GM10248 (cell line): Measurements from ENCODE around the gene MPC1L.
A peak's percentile ranks its signal among the peaks of the same experiment; 100 is the strongest.
"Not testable (repeated sequence)": the region's sequence is repeated elsewhere in the genome, so short reads cannot be mapped to it uniquely, and the experiment has no call there.

Source experiments
- CTCF ChIA-PET: fragments of 300-600 bp; sonication (Branson Sonifier 250); formaldehyde crosslinking; extraction: SDS; loops from one replicate; lab custom pipeline; 2021; ENCODE audit warnings: antibody characterized with exemption; lab: Yijun Ruan, JAX
- POLR2A ChIA-PET: fragments of 350-650 bp; sonication (Branson Sonifier 250); formaldehyde crosslinking; extraction: SDS; loops from one replicate; lab custom pipeline; 2020; ENCODE audit warnings: antibody characterized with exemption; lab: Yijun Ruan, JAX
- DNase-seq: peaks from one replicate; pipeline ENCODE4 v3.0.0; 2012; ENCODE audit errors: extremely low spot score
- CTCF ChIP-seq: IDR thresholded peaks from 2 replicates; pipeline ENCODE4 v1.5.1; 2012; ENCODE audit warnings: mild to moderate bottlenecking, low read depth; ENCODE audit errors: extremely low read depth, missing control alignments, control extremely low read depth

MPC1L gene

GRCh38 chrX:40623139-40623536 lies at the start of gene MPC1L:
Gene MPC1L (plus strand): TSS chrX:40623428. CDS start chrX:40623566, 138 bp downstream.
- TF ChIP-seq CTCF: no peak
- POLR2A ChIA-PET: no interaction called here
- no peak for DNase-seq
- CTCF ChIA-PET: no interaction called here

- POLR2A ChIA-PET: no interaction called here
- DNase-seq: no peak
- CTCF ChIA-PET: interaction anchor here (0.8 kb wide), 1 partner anchor 30 kb away, joined by 3 read pairs; no protein-coding TSS in a partner anchor
- TF ChIP-seq CTCF: peak; percentile 63
Measured at GRCh38 chrX:40573763-40574162, 49.5 kb upstream of the MPC1L start.

GRCh38 chrX:40575411-40575810 lies 47.8 kb upstream of the MPC1L start:
- DNase-seq, POLR2A ChIA-PET: not testable (repeated sequence)
- CTCF ChIA-PET: interaction anchor here (1.8 kb wide), 1 partner anchor 32 kb away, joined by 6 read pairs; no protein-coding TSS in a partner anchor

GRCh38 chrX:40576291-40576690 lies 46.9 kb upstream of the MPC1L start:
- ChIA-PET POLR2A (no interaction called here), CTCF (interaction anchor here (1.8 kb wide), 1 partner anchor 32 kb away, joined by 6 read pairs; no protein-coding TSS in a partner anchor)
- TF ChIP-seq CTCF: no peak
- no peak for DNase-seq

- DNase-seq: no peak
- POLR2A ChIA-PET: no interaction called here
- no peak for TF ChIP-seq CTCF
- CTCF ChIA-PET: no interaction called here
Measured at GRCh38 chrX:40578039-40578695, 45.1 kb upstream of the MPC1L start.

- TF ChIP-seq CTCF: no peak
- no peak for DNase-seq
- ChIA-PET POLR2A (no interaction called here), CTCF (interaction anchor here (1.2 kb wide), 1 partner anchor 35 kb away, joined by 5 read pairs; no protein-coding TSS in a partner anchor)
Measured at GRCh38 chrX:40579141-40579540, 44.1 kb upstream of the MPC1L start.

- no peak for DNase-seq
- TF ChIP-seq CTCF: no peak
- POLR2A ChIA-PET: no interaction called here
- CTCF ChIA-PET: interaction anchor here (1.2 kb wide), 1 partner anchor 36 kb away, joined by 5 read pairs; no protein-coding TSS in a partner anchor
Measured at GRCh38 chrX:40579900-40580536, 43.2 kb upstream of the MPC1L start.
